Activated gamma-delta T cell (primary cell): Measurements from ENCODE around the gene KLHL8.
"Not testable (repeated sequence)": the region's sequence is repeated elsewhere in the genome, so short reads cannot be mapped to it uniquely, and the experiment has no call there.

Source experiments
- DNase-seq: peaks from one replicate; lab custom pipeline; 2025; lab: John Stamatoyannopoulos, UW

The KLHL8 gene

DNA sequence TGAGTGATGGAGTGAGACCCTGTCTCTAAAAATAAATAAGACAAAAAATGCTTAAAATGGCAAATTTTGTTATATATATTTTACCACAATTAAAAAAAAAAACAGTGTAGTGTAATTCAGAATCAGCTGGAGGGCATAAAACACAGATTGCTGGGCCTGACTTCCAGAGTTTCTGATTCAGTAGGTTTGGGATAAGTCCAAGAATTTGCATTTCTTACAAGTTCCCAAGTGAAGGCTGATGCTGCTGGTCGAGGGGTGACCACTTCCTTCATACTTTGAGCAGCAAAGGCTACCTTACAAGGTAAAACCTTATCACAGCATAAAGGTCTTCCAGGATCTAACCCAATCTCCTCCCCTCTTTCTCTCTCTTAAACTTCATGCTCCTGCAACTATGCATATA lies 40.7 kb downstream of the KLHL8 start:
- DNase-seq: no peak

DNA sequence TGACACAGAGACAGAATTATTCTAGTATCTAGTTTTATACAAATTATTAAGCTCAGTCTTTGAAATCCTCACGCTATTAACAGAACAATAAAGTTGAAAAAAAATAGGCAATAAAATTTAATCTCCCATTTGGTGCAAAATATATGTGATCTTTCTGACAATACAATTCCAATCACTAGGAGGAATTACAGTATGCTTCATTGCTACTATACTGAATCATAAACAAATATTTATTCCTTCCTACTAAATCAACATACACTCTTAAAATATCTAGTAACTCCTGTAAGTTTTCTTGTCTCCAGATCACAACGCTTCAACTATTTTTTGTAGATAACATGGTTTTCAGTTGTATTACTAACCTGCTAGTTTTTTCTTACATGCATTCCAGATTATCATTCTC lies 45.7 kb downstream of the KLHL8 start:
- DNase-seq: no peak

- DNase-seq: no peak
These were observed 48.5 kb downstream of the KLHL8 start for GRCh38 chr4:87171944-87172343.

DNA sequence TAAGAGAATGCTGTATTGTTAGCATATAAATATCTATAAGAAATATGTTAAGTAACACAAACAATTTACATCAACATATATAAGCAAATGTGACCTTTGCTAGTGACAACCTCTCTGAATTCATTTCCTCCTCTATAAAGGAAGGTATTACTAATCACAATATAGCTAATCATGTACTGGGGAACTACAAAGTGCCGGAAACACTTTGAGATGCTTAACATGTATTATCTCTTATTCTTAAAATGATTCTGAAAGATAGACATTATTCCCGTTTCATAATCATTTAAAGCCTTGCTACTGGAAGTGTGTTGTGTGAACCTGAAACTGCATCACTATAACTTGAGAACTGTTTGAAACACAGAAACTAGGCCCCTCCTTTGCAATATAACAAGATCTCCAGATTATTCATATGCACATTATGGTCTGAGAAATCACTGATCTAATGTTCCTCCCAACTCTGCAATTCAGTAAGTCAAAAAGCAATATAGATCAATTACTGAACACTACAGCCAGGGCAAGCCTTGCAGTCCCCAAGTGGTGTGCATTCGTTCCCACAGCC lies 54.0 kb downstream of the KLHL8 start:
- DNase-seq: no peak

DNA sequence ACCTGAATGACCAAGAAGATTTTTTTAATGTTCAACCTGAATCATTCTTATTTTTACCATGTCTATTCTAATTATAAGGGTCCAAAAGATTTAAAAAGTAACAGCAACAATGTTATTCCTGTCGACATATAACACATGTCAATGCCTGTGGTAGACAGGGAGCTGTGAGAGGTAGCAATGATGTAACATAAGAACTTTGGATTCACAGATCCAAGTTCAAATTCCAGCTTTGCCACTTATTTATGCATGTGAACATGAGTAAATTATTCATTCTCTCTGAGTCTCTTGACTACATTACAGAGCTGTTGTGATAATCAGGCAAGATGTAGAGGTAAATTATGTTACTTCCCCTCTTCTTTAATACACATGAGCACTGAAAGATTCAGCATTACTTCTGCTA lies 54.5 kb downstream of the KLHL8 start:
- no peak for DNase-seq

- no peak for DNase-seq
These were observed 67.1 kb downstream of the KLHL8 start for GRCh38 chr4:87153078-87153870.

DNA sequence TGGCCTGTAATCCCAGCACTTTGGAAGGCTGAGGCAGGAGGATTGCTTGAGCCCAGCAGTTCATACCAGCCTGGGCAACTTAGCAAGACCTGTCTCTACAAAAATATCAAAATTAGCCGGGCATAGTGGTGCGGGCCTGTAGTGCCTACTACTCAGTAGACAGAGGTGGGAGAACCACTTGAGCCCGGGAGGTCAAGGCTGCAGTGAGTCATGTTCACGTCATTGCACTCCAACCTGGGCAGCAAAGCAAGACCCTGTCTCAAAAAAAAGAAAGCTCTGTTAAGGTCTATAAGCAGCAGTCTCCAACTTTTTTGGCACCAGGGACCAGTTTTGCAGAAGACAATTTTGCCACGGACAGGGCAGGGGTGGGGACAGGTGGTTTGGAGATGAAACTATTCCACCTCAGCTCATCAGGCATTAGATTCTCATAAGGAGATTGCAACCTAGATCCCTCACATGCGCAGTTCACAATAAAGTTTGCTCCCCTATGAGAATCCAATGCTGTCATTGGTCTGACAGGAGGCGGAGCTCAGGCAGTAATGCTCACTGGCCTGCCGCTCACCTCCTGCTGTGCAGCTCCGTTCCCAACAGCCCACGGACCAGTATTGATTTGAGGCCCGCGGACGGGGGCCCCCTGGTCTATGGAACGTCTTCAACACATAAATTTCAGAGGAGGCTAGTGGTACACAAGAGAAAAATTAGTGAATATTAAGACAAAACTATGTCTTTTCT lies 67.9 kb downstream of the KLHL8 start:
- no peak for DNase-seq

GRCh38 chr4:87151730-87152129 lies 68.7 kb downstream of the KLHL8 start:
- no peak for DNase-seq

DNA sequence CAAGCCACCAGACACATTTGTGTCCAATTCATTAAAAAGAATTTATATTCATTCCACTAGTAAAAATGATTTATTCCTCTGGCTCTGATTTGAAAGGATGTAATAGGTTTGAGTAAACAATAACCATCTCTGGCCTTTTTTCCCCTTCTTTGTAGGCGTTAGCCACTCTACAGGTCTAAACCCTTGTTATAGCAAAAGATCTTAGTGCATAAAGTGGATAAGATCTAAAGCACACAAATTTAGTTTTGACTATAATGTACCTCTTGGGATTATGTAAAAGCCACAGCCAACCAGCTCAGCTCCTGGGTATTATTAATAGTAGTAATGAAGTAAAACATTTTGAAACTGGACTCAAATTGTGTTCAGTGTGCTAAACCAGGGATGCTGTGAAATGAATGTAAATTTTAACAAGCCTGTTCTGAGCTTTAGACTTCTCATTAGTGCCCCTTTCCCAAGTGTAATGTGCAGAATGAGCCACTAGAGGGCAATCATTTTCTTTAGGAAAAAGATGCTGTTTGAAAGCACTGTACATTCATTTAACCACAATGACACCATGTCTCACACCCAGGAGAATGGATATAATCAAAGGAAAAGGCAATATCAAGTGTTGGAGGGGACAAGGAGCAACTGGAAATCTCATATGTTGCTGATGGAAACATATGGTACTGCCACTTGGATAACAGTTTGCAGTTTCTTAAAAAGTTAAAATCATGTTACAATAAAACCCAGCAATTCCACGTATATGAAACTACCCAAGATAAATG lies 69.7 kb downstream of the KLHL8 start:
- no peak for DNase-seq

DNA sequence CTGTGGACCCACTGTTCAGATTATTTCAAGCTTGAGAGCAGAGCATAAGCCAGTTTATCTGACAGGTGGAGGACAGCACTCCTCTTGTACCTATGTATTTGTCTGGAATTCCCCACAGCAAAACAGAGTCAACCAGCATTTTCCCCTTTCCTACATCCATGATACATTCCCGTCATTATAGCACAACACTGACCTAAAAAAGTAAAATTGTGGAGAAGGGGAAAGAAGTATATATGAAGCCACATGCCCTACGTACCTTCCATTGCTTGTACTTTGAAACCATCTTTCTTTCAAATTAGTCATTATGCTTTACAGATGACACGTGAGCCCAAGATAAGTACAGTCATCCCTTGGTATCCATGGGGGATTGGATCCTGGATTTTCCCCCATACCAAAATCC lies 73.3 kb downstream of the KLHL8 start:
- no peak for DNase-seq

GRCh38 chr4:87145934-87146333 lies 74.5 kb downstream of the KLHL8 start:
- not testable (repeated sequence) for DNase-seq

GRCh38 chr4:87144356-87144755 lies 76.1 kb downstream of the KLHL8 start:
- DNase-seq: no peak

DNA sequence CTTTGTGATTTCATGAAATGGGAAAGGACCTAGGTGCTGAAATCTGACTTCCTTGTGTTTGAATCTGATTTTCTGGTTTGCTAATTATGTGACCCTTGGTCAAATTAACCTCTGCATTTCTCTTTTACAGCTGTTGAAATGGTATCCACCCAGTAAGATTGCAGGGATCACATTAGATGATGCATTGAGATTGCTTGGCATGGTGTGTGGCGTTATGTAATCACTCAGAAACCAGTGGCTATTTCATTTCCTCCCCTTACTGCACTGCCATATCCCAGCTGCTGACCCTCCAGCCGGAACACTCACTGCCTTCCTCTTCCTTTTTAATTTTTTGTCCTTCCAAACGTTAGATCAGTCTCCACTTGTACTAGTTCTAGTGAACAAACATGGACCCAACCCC lies 79.0 kb downstream of the KLHL8 start:
- no peak for DNase-seq

DNA sequence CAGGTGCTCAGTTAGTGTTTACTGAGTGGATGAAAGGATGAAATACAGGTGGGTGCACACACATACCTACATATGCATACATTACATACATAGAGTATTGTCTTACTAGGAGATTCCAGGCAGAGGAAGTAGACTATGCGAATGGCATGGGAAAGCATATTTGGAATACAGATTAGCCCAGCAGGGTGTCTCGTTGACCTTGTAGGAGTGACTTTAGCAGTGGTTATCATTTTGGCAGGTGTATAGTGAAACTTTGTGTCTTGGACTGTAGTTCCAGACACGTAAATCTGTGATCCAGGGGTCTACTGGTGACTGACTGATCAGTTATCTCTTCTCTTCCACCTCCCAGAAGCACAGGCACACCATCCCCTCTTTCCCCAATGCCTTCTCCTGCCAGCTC lies 86.3 kb downstream of the KLHL8 start:
- no peak for DNase-seq

GRCh38 chr4:87133183-87133582 lies 87.2 kb downstream of the KLHL8 start:
- DNase-seq: no peak

GRCh38 chr4:87132035-87132434 lies 88.4 kb downstream of the KLHL8 start:
- DNase-seq: no peak

- DNase-seq: no peak
These were observed 89.3 kb downstream of the KLHL8 start for GRCh38 chr4:87130985-87131703.

DNA sequence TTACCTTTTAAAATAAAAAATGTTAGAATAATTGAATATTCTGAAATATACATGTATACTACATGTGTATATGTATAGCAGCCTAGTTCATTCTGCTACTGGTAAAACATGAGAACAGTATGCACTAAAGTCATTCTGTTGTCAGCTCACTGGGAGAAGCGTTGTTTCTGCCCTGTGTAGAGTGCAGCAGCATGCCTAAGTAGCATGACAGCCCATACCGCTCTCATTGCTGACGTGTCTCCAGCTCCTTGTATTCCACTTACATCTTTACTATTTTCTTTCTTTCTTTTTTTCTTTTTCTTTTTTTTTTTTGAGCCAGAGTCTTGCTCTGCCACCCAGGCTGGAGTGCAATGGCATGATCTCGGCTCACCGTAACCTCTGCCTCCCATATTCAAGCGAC lies 90.7 kb downstream of the KLHL8 start:
- no peak for DNase-seq

DNA sequence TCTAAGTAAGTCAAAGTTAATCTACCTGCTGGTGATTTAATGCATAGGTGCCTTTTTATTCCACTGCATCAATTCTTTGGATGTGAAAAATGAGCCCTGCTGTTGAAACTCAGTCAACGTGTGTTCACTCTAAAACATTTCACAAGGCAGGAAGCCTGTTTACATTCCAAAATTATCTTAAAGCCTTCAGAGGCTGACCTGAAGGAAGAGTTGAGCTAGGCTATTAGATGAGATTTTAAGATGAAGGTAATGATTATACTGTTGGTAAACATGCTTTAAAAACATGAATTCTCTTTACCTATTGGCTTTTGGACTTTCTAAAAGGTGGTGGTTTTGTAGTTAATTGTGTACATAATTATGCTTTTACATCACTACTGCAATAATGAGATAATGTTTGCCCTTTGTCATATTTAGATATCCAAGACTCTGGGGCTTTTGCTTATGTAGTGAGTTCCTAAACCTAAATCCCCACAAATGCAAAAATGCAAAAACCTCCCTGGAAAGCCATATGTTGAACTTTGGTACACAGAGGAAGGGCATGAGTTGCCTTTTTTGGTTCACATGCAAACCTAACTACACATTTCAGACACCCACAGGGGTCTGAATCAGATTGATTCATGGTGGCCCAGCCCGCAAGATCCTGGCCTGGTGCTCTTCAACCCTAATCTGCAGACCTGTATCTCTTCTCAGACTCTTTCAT lies 92.3 kb downstream of the KLHL8 start:
- DNase-seq: no peak

GRCh38 chr4:87126056-87126455 lies 94.4 kb downstream of the KLHL8 start:
- no peak for DNase-seq

- DNase-seq: no peak
These were observed 98.2 kb downstream of the KLHL8 start for GRCh38 chr4:87122252-87122651.
